GM12878 (cell line): ENCODE results near the gene LSMEM2. TPM values are rescaled to one million over a fixed set of nuclear protein-coding genes. Genes with fewer than 3 reads are reported as not detected.

Experiments
- ATAC-seq: fragments of 200-7000 bp; cut with Tn5 transposase; 3 replicates; pipeline ENCODE4 v1.9.1; 2020; ENCODE audit warnings: mild to moderate bottlenecking, moderate library complexity
- BruUV-seq: library from RNA; stranded (reverse); fragments of 400-500 nt; replicated peaks from 2 replicates; lab custom pipeline; 2021; lab: Mats Ljungman, UMichigan
- CTCF ChIA-PET: fragments of 300-600 bp; sonication (Branson Sonifier 250); formaldehyde crosslinking; extraction: SDS; loops from one replicate; lab custom pipeline; 2021; ENCODE audit warnings: inconsistent platforms; lab: Yijun Ruan, JAX
- POLR2A ChIA-PET: fragments of 350-600 bp; formaldehyde crosslinking; extraction: SDS; loops from one replicate; lab custom pipeline; 2021; ENCODE audit warnings: inconsistent platforms; lab: Charles Lee
- RAD21 ChIA-PET: fragments of 300-600 bp; sonication (Branson Sonifier 250); formaldehyde crosslinking; loops from one replicate; lab custom pipeline; 2023; ENCODE audit warnings: antibody characterized with exemption; ENCODE audit not compliant: unreplicated experiment; lab: Charles Lee
- SMC1A ChIA-PET: fragments of 300-600 bp; sonication (Branson Sonifier 250); formaldehyde crosslinking; loops from one replicate; lab custom pipeline; 2023; ENCODE audit not compliant: unreplicated experiment, uncharacterized antibody; lab: Charles Lee
- DNase-seq: peaks from one replicate; pipeline ENCODE4 v3.0.0-alpha.2; 2011; ENCODE audit warnings: low read depth, low spot score
- FAIRE-seq: peaks from 3 replicates; lab custom pipeline; 2011; peaks lifted over from hg19 to GRCh38; lab: Jason Lieb, UNC
- H2AFZ ChIP-seq: 2 replicates; pipeline ENCODE4 v1.6.0; 2011; ENCODE audit warnings: low read depth, low read length, control low read depth; ENCODE audit not compliant: control insufficient read depth
- H3K27ac ChIP-seq: 2 replicates; pipeline ENCODE4 v1.5.1; 2011; ENCODE audit warnings: control low read depth; ENCODE audit not compliant: control insufficient read depth, insufficient read depth
- H3K27me3 ChIP-seq, 2 experiments: replicated peaks in 1 of 2; 2 replicates each; pipeline versions ENCODE4 v1.6.0 to v1.6.1; 2011; ENCODE audit warnings: low read length in 1 of 2; ENCODE audit not compliant: control insufficient read depth in 2 of 2, insufficient read depth in 2 of 2
- H3K36me3 ChIP-seq, 2 experiments: 2 replicates each; pipeline ENCODE4 v1.5.1; 2011; ENCODE audit warnings: low read length in 1 of 2; ENCODE audit not compliant: control insufficient read depth in 2 of 2, insufficient read depth in 2 of 2
- H3K4me1 ChIP-seq: 2 replicates; pipeline ENCODE4 v1.6.1; 2011; ENCODE audit warnings: mild to moderate bottlenecking, low read length, moderate library complexity, mixed read lengths; ENCODE audit not compliant: control insufficient read depth, insufficient read depth
- H3K4me2 ChIP-seq: 2 replicates; pipeline ENCODE4 v1.6.0; 2011; ENCODE audit warnings: control low read depth; ENCODE audit not compliant: control insufficient read depth, insufficient read depth
- H3K4me3 ChIP-seq: fragments of 200-600 bp; sonication (generic); 2 replicates; pipeline ENCODE4 v1.5.1; 2016
- H3K79me2 ChIP-seq: 2 replicates; pipeline ENCODE4 v1.6.0; 2011; ENCODE audit warnings: low read length; ENCODE audit not compliant: control insufficient read depth, insufficient read depth
- H3K9ac ChIP-seq: 2 replicates; pipeline ENCODE4 v1.8.0; 2011; ENCODE audit warnings: low read length, control low read depth, mixed read lengths; ENCODE audit not compliant: control insufficient read depth, insufficient read depth
- H3K9me3 ChIP-seq: replicated peaks from 3 replicates; pipeline ENCODE4 v1.5.1; 2011; ENCODE audit warnings: mild to moderate bottlenecking, low read length; ENCODE audit not compliant: control insufficient read depth, insufficient read depth
- H4K20me1 ChIP-seq: 2 replicates; pipeline ENCODE4 v1.6.0; 2011; ENCODE audit not compliant: control insufficient read depth, insufficient read depth
- ASH2L ChIP-seq: fragments of 300-600, 200-600 bp; sonication (generic); IDR thresholded peaks from 2 replicates; pipeline ENCODE4 v1.6.1; 2017; ENCODE audit warnings: low read depth, mild to moderate bottlenecking, borderline replicate concordance
- CBFB ChIP-seq: IDR thresholded peaks from 2 replicates; pipeline ENCODE4 v1.6.1; 2016; ENCODE audit warnings: antibody characterized with exemption, low read depth
- EP300 ChIP-seq, 2 experiments: fragments of 150-350 bp in 1 of 2; IDR thresholded peaks; 2 replicates each; pipeline ENCODE4 v1.6.1; 2011 to 2012; ENCODE audit warnings: low read depth in 2 of 2, low read length in 2 of 2, borderline replicate concordance in 1 of 2, improper control_type of control experiment in 1 of 2, inconsistent platforms in 1 of 2; ENCODE audit not compliant: control insufficient read depth in 1 of 2
- JUNB ChIP-seq: IDR thresholded peaks from 2 replicates; pipeline ENCODE4 v1.6.1; 2016; ENCODE audit warnings: antibody characterized with exemption, mild to moderate bottlenecking
- MAX ChIP-seq: IDR thresholded peaks from 2 replicates; pipeline ENCODE4 v1.6.1; 2012; ENCODE audit warnings: low read depth, low read length, improper control_type of control experiment
- NR2C2 ChIP-seq: IDR thresholded peaks from 2 replicates; pipeline ENCODE4 v1.6.1; 2011; ENCODE audit warnings: borderline replicate concordance, low read depth; ENCODE audit not compliant: control insufficient read depth, insufficient read length
- PKNOX1 ChIP-seq: fragments of 450-650 bp; IDR thresholded peaks from 2 replicates; pipeline ENCODE4 v1.6.1; 2016; ENCODE audit warnings: mild to moderate bottlenecking
- PML ChIP-seq: IDR thresholded peaks from 2 replicates; pipeline ENCODE4 v1.6.1; 2012; ENCODE audit warnings: low read length, inconsistent platforms
- POU2F2 ChIP-seq: IDR thresholded peaks from 3 replicates; pipeline ENCODE4 v1.6.1; 2011; ENCODE audit warnings: low read depth, mild to moderate bottlenecking, low read length, borderline replicate concordance
- RB1 ChIP-seq: fragments of 450-650 bp; formaldehyde crosslinking; IDR thresholded peaks from 2 replicates; pipeline ENCODE4 v1.6.1; 2017; ENCODE audit warnings: mild to moderate bottlenecking, borderline replicate concordance
- RBBP5 ChIP-seq: fragments of 200-600 bp; sonication (generic); conservative IDR thresholded peaks from 2 replicates; pipeline ENCODE4 v1.6.1; 2016
- SIX5 ChIP-seq: IDR thresholded peaks from 2 replicates; pipeline ENCODE4 v1.6.1; 2011; ENCODE audit warnings: mild to moderate bottlenecking, low read depth, low read length, moderate library complexity; ENCODE audit not compliant: severe bottlenecking
- SKIL ChIP-seq: fragments of 450-650 bp; IDR thresholded peaks from 2 replicates; pipeline ENCODE4 v1.6.1; 2017; ENCODE audit warnings: mild to moderate bottlenecking, low read depth, inconsistent platforms; ENCODE audit not compliant: poor library complexity, severe bottlenecking
- STAT1 ChIP-seq: fragments of 450-650 bp; conservative IDR thresholded peaks from 2 replicates; pipeline ENCODE4 v1.6.1; 2014; ENCODE audit warnings: antibody characterized with exemption, mild to moderate bottlenecking
- TCF7 ChIP-seq: IDR thresholded peaks from 2 replicates; pipeline ENCODE4 v1.6.1; 2014; ENCODE audit warnings: antibody characterized with exemption, borderline replicate concordance
- ZBTB33 ChIP-seq: fragments of 450-650 bp; IDR thresholded peaks from 2 replicates; pipeline ENCODE4 v1.6.1; 2017; ENCODE audit warnings: mild to moderate bottlenecking
- WGBS: methylation state at CpG from one replicate; pipeline ENCODE4 v1.1.6; 2016; ENCODE audit warnings: low lambda C conversion rate; ENCODE audit not compliant: insufficient replicate concordance, insufficient coverage; ENCODE audit errors: missing lambda C conversion rate; 5-methylcytosine and 5-hydroxymethylcytosine counted together
- in situ Hi-C: fragments of 300-500 bp; cut with MboI; formaldehyde crosslinking; loops from 9 replicates; pipeline ENCODE4 v1.14.3; 2018; ENCODE audit warnings: mixed read lengths
- intact Hi-C: fragments of 100-400 bp; cut with micrococcal nuclease; formaldehyde crosslinking; loops from one replicate; pipeline ENCODE4 v1.14.2; 2022; ENCODE audit not compliant: unreplicated experiment
- polyA plus RNA-seq, 11 experiments: library from polyadenylated mRNA; depleted of rRNA in 4 of 11; unstranded in 6 of 11; stranded (reverse) in 5 of 11; fragments of >200 nt; fragmentation: Nextera tagmentation in 4 of 11; fragmentation: Illumina TruSeq in 1 of 11; extraction: Ambion mirVana in 4 of 11; extraction: Trizol in 1 of 11; gene quantifications; 1 replicate in 1 of 11; 2 replicates in 10 of 11; pipeline versions ENCODE4 v1.2.1 to v1.2.3, GENCODE V29; 2011 to 2016; ENCODE audit warnings: inconsistent platforms in 2 of 11, missing spikeins in 2 of 11, low read depth in 1 of 11
- total RNA-seq, 4 experiments: library from RNA; depleted of rRNA in 3 of 4; stranded (reverse); fragments of >200 nt in 3 of 4; fragmentation: Illumina TruSeq in 1 of 4; extraction: Trizol in 1 of 4; gene quantifications; 2 replicates each; pipeline versions ENCODE4 v1.2.1 to v1.2.3, GENCODE V29; 2013 to 2021

LSMEM2 gene
- total and polyA plus RNA-seq, 10 of the 15 experiments (the other 5 are each of a cell fraction or from before 2014, with no cell fraction given): 0.17 TPM; not detected in 9

- ChIA-PET RAD21 (interaction anchor here (1.7 kb wide), 1 partner anchor 18 kb away, joined by 5 read pairs; no protein-coding TSS in a partner anchor), CTCF (interaction anchor here (1.0 to 1.1 kb wide), 2 partner anchors 18 to 70 kb away, joined by 3 to 4 read pairs; no protein-coding TSS in a partner anchor), SMC1A (no interaction called here), POLR2A (no interaction called here)
- Histone ChIP-seq H2AFZ (no peak overlapping the region), H3K4me1 (peaks cover 13% of the 10 kb centered on the region), H3K4me3 (no peak overlapping the region), H3K9ac (no peak overlapping the region), H3K4me2 (no peak overlapping the region), H3K36me3 (no peaks in the 10 kb centered on the region), H3K27me3 (peaks cover 0 to 4% of the 10 kb centered on the region in 2 experiments; a peak in 1 of 4 replicates), H3K79me2 (no peaks in the 10 kb centered on the region), H4K20me1 (no peaks in the 10 kb centered on the region), H3K27ac (no peak overlapping the region), H3K9me3 (no peaks in the 10 kb centered on the region)
- DNase-seq (no peak), ATAC-seq (no peak), FAIRE-seq (no peak)
- 50% methylated on average over 5 of the region's 7 CpGs for WGBS
- in situ Hi-C loops: no loop called here
- no TSS peak for BruUV-seq
- intact Hi-C loops: no loop called here
- no peak for TF ChIP-seq ZBTB33
- TF ChIP-seq SIX5: no peak
- TF ChIP-seq NR2C2: no peak
- TF ChIP-seq TCF7: no peak
- TF ChIP-seq EP300 (IDR thresholded peaks at IDR 0.05; ENCODE audit: borderline replicate concordance in 1 of 2, control insufficient read depth in 1 of 2, low read depth in 2 of 2, low read length in 2 of 2): no peak
- no peak for TF ChIP-seq PKNOX1
- no peak for TF ChIP-seq CBFB
- TF ChIP-seq STAT1: no peak
- TF ChIP-seq PML: no peak
- TF ChIP-seq SKIL: no peak
- no peak for TF ChIP-seq POU2F2
- no peak for TF ChIP-seq RB1
- TF ChIP-seq ASH2L: no peak
- no peak for TF ChIP-seq JUNB
- no peak for TF ChIP-seq RBBP5
- TF ChIP-seq MAX: no peak
Measured at GRCh38 chr3:50264383-50264963, 14.4 kb upstream of the LSMEM2 start.
